Stromal cell of bone marrow (primary cell): ENCODE measurements around the gene OR4C11.

Experiments
- DNase-seq: peaks from one replicate; pipeline ENCODE4 v3.0.0-alpha.2; 2012; ENCODE audit warnings: low read depth

Gene OR4C11

GRCh38 chr11:55607545-55607944, at the start of gene OR4C11:
Gene OR4C11, minus strand, starts transcription at chr11:55607645. Its CDS starts 3,272 bp downstream, at chr11:55604373.
- no peak for DNase-seq

DNA sequence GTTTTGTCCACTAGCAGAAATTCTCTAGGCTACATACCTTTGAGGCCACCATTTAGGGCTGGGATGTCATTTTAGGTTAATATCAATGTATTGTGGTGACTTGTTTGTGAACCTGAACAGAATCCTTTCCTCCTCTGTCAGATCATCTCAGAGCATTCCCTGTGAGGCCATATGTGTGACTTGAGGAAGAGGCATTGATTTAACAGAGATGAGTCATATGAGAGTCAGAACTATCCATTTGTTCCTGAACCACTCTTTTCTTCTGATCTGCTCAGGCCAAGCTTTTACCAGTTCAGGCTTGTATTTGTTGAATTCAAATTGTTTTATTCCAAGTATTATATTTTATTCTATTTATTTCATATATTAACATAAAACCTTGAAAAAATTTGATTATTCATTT, 47.7 kb upstream of the OR4C11 start:
- DNase-seq: no peak

GRCh38 chr11:55652560-55652959, 45.1 kb upstream of the OR4C11 start:
- DNase-seq: no peak

GRCh38 chr11:55648027-55648426, 40.6 kb upstream of the OR4C11 start, which contains the start of gene OR4S2:
Gene OR4S2, plus strand, starts transcription at chr11:55648327. Its CDS starts 2,577 bp downstream, at chr11:55650904.
- no peak for DNase-seq

GRCh38 chr11:55634813-55635212, 27.4 kb upstream of the OR4C11 start, which contains the start of gene OR4P4:
Gene OR4P4, plus strand, starts transcription at chr11:55635113.
- no peak for DNase-seq

GRCh38 chr11:55624531-55624930, 17.1 kb upstream of the OR4C11 start:
- DNase-seq: no peak

DNA sequence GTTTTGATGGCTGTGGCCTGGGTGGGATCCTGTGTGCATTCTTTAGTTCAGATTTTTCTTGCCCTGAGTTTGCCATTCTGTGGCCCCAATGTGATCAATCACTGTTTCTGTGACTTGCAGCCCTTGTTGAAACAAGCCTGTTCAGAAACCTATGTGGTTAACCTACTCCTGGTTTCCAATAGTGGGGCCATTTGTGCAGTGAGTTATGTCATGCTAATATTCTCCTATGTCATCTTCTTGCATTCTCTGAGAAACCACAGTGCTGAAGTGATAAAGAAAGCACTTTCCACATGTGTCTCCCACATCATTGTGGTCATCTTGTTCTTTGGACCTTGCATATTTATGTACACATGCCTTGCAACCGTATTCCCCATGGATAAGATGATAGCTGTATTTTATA, 34.9 kb downstream of the OR4C11 start:
- DNase-seq: no peak

DNA sequence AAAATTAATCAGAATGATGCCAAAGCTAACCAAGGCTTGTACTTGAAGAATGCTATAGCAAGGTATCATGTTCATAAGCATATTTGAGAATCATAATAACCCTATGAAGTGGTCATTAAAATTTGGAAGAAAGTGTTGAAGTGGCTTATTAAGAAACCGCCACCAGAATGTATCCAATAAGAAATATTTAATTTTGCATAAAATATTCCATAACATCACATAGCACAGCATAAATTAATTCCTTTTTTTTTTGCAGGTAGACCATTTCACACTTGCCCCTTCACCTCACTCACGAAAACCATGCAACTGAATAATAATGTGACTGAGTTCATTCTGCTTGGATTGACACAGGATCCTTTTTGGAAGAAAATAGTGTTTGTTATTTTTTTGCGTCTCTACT, 35.6 kb downstream of the OR4C11 start, which contains the start of gene OR4C16:
TSS of gene OR4C16 (plus strand) at position 301 of the 400 bp plus-strand sequence. CDS start at position 301, 0 bp downstream.
- no peak for DNase-seq

GRCh38 chr11:55554169-55554568, 53.3 kb downstream of the OR4C11 start, which contains the start of gene OR4C15:
Gene OR4C15, plus strand, starts transcription at chr11:55554469. Its CDS starts 0 bp downstream, at chr11:55554469.
- DNase-seq: no peak
